Measurements from ENCODE around the gene PBX1.

Gene PBX1

GRCh38 chr1:164790081-164790480, 231.1 kb downstream of the PBX1 start:
- DNase-seq = no peak

- no peak for DNase-seq
Observed at GRCh38 chr1:164792410-164793004, 233.5 kb downstream of the PBX1 start.

- DNase-seq = no peak
Observed at GRCh38 chr1:164794356-164794755, 235.4 kb downstream of the PBX1 start.

- no peak for DNase-seq
Observed at GRCh38 chr1:164796916-164797315, 237.9 kb downstream of the PBX1 start.

- no peak for DNase-seq
Observed at GRCh38 chr1:164801246-164801731, 242.3 kb downstream of the PBX1 start.

DNA sequence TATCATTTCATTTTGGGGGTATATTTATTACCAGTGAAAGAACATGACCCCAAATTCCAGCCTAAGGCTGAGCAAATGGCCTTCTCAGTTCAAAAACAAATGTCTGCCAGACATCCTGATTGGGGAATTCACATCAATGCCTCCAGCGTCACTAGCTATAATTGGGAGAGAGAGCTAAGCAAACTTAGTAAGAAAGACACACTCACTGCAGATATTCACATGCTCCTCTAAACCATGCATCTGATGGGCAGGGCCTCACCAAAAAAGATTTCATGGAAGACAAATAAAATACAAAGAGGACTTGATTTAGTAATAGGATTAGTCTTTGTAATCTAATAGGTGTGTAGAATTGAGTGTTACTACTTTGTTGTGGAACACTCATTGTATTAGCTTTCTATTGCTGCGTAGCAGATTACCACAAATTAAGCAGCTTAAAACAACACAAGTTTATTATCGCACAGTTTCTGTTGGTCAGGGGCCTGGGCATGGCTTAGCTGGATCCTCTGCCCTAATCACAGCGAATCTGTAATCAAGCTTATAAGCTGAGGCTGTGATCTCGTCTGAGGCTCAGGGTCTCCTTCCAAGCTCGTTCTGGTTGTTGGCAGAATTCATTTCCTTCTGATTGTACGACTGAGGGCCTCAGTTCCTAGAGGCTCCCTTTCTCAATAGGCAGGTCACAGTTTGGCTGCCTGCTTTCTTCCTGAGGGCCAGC, 243.0 kb downstream of the PBX1 start:
- DNase-seq = no peak

DNA sequence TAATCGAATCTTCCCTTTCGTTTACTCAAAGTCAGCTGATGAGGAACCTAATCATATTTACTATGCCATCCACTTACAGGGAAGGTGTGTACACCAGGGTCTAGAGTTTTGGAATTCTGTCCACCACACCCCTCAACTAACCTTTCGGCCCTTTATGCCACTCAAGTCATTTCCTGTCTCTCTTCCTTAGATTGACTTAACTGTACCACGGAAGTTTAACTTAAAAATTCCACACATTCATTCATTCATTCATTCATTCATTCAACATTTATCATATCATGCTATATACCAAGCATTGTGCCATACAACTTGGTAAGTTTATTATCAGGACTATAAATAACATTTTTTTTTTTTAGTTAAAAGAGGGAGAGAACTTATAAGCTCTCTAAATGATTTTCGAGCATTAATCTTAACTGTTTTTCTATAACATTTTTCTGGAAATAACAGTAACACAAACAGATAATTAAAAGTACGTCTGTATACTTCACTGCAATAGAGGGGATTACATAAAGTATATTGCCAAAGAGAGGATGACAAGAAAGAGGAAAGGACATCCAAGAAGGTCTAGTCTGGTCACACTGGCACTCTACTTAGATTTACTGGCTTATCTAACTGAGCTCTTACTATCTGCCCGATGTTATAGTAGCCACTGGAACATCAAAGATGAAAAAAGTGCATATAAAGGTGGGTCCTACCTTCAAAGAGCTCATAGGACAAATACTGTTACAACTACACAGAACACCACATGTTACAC, 243.7 kb downstream of the PBX1 start:
- DNase-seq = no peak

DNA sequence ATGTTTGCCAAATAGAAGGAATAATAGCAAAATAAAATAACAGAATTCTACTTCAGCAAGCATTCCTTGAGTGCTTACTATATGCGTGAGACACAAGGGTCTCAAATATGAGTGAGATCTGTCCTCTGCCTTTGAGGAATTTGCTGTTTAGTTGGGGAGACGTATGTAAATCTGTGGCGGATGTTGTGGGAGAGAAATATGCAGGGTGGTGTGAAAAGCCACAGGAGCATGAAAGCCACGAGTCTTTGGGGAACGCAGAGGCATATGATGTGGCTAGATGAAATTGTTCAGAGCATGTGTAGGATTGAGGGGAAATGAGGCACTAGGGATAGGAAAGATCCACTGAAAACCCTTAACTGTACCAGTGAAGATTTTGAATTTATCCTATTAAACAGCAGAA, 244.4 kb downstream of the PBX1 start:
- no peak for DNase-seq

DNA sequence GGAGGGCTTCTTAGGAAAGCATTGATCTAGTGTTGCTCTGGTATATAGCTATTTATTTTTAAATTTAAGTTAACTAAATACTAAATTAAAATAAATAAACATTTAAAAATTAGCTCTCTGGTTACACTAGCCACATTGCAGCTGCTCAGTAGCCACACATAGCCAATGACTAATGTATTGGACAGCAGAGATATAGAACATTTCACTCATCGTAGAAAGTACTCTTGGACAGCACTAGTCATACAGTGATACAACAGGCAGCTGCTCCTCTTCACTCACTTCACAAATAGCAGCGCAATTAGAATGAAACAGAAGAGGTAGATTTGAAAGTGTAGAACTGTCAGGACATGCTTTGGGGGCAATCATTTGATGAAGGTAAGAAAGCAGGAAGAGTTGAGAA, 245.4 kb downstream of the PBX1 start:
- DNase-seq = no peak

GRCh38 chr1:164805399-164805798, 246.4 kb downstream of the PBX1 start:
- DNase-seq = no peak

DNA sequence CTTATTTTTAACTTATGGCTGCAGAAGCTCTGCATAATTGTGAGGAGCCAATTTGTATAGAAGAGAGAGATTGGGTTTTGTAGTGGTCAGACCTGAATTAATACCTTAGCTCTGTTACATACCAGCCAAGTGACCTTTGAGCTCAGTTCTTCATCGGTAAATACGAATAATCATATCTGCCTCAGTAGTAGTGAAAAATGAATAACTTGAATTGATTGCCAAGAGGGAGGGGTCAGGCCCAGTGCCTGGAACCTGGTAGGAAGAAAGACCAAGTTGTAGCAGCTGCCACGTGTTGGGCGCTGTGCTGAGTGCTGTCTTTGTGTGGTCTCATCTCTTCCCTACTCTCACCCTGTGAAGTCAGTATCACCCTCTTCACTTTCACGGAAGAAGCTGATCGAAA, 247.5 kb downstream of the PBX1 start:
- DNase-seq = no peak

- DNase-seq = no peak
Observed at GRCh38 chr1:164813776-164814175, 254.8 kb downstream of the PBX1 start.

DNA sequence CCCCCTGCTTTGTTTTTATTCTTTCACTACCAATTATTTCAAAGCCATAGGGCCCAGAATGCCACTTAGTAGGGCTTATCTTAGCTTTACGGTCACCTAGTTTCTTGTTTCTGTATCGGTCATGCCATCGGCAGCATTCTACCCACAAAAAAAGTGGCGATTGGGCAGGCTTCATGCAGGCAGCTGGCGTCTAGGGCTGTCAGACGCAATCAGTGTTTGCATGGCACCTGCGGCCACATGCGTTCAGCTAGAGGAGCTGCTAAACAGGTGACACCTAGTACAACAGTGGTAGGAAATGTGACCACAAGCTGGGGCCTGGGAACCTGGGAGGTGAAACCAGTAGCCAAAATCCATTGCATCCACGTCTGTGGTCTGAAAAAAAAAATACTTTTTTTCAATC, 262.7 kb downstream of the PBX1 start:
- DNase-seq = no peak

GRCh38 chr1:164823486-164824279, 264.7 kb downstream of the PBX1 start:
- DNase-seq = no peak

DNA sequence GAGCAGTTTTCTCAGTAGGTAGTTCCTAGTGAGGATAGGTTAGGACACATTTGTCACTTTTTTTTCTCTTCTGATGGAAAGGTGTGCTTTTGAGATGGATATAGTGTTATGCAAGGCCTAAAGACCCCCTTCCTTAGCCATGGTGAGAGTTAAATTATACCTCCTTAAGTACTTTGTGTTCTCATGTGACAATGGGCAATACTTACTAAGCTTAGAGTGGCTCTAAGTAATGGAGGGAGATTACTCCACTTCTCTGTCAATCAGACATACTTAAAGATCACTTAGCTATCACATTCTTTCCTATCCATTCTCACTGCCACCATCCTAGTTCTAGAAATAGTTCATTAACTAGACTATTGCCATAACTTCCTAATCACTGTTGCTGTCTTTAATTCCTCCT, 265.6 kb downstream of the PBX1 start:
- no peak for DNase-seq

DNA sequence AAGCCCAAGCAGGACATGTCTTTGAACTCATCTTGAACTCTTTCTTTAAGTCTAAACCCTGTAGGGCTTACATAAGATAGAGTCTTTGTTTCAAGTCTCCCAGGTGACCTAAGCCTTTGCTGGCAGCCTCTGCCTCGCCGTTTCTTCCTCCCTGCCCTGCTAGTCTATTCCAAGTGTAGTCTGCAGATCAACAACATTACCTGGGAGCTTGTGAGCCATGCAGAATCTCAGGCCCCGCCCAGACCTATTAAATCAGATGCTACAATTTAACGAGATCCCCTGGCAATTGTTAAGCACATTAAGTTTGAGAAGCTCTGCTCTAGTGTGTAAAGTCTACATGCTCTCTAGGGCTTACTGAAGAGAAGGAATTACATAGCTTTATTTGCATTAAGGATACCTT, 271.6 kb downstream of the PBX1 start:
- DNase-seq = peak; percentile 41

- no peak for DNase-seq
Observed at GRCh38 chr1:164834641-164835040, 275.7 kb downstream of the PBX1 start.

DNA sequence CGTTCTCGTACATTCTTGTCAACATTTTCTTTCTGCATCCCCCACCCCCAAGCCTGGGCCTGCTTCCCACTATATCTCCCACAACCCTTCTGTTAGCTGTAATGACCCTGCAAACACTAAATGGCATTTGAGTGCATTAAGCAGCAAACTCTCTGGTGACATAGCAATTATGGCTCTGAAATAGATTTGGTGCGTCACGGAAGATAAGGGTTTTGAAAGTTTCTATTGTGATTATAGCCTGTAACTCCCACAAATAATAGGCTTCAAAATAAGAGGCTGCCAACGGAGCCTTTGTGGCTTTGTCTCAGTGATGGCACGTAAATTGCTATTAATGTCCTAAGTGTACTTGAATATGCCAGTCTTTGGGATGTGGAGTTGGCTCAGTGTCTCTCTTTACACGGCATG, 277.6 kb downstream of the PBX1 start:
- peak; percentile 89 for DNase-seq

DNA sequence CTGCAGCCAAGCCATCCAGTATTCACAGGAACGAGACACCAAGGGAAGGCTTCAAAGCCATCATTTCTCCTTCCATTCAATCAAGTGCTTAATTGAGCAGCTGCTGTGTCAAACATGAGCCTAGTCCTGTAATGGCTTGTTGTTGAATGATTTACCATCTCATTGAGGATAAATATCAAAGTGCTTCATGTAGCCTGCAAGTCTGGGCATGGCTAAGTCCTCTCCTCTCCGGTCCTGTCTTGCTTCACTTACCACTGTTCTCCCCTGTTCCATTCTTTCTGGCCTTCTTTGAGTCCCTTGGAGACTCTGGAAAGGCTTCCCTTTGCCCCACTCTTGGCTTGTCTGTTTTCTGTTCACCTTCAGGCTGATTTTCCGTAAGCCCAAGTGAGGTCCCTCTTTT, 279.8 kb downstream of the PBX1 start:
- peak; percentile 38 for DNase-seq

- no peak for DNase-seq
Observed at GRCh38 chr1:164840936-164841335, 282.0 kb downstream of the PBX1 start.

- DNase-seq = no peak
Observed at GRCh38 chr1:164841702-164842465, 282.9 kb downstream of the PBX1 start.

GRCh38 chr1:164842870-164843269, 283.9 kb downstream of the PBX1 start:
- no peak for DNase-seq
